ENCODE measurements around the gene FILIP1. TPM values are rescaled to one million over a fixed set of nuclear protein-coding genes. Genes with fewer than 3 reads are reported as not detected.

The FILIP1 gene
- total RNA-seq, 1 experiment from 2014 or later = not detected

DNA sequence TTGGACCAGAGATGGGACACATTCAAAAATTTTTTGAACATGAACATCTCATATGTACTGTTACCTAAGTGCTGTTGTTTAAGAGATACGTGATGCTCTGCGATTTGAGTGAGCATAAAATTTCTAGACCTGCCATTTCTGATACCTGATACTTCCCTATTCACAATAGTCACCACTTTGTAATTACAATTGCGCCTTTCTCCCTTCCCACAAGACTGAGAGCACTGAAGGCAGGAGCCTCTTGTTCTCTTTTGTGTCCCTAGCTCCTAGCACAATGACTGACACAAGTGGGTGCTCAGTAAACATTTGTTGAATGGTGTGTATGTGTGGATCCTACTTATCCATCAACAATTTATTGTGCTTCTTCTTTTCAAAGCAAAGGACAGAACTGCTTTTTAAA lies 116.2 kb downstream of the FILIP1 start:
- H2AFZ ChIP-seq (ENCODE audit: low read length) = no peak overlapping the region
- no peaks in the 10 kb centered on the region for H3F3A ChIP-seq (ENCODE audit: low read length, unreplicated experiment)
- H3K4me1 ChIP-seq (ENCODE audit: insufficient read depth, low read length) = no peaks in the 10 kb centered on the region
- CTCF ChIA-PET = no interaction called here
- H3K4me3 ChIP-seq (ENCODE audit: low read length) = no peak overlapping the region
- H3K36me3 ChIP-seq (ENCODE audit: low read depth, low read length) = no peaks in the 10 kb centered on the region
- TF ChIP-seq, protein P1, sequence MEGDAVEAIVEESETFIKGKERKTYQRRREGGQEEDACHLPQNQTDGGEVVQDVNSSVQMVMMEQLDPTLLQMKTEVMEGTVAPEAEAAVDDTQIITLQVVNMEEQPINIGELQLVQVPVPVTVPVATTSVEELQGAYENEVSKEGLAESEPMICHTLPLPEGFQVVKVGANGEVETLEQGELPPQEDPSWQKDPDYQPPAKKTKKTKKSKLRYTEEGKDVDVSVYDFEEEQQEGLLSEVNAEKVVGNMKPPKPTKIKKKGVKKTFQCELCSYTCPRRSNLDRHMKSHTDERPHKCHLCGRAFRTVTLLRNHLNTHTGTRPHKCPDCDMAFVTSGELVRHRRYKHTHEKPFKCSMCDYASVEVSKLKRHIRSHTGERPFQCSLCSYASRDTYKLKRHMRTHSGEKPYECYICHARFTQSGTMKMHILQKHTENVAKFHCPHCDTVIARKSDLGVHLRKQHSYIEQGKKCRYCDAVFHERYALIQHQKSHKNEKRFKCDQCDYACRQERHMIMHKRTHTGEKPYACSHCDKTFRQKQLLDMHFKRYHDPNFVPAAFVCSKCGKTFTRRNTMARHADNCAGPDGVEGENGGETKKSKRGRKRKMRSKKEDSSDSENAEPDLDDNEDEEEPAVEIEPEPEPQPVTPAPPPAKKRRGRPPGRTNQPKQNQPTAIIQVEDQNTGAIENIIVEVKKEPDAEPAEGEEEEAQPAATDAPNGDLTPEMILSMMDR (conservative IDR thresholded peaks at IDR 0.05; ENCODE audit: low read depth, low read length) = no peak
- no peak for TF ChIP-seq EZH2 (IDR thresholded peaks at IDR 0.05; ENCODE audit: low read length, unreplicated experiment)
- no peak for TF ChIP-seq EZH2phosphoT487 (IDR thresholded peaks at IDR 0.05; ENCODE audit: borderline replicate concordance, low read length)
- H3K9me2 ChIP-seq (replicated peaks; ENCODE audit: low read length) = no peaks in the 10 kb centered on the region
- H3K9ac ChIP-seq (ENCODE audit: low read length) = no peak overlapping the region
- H3K9me3 ChIP-seq (ENCODE audit: low read length) = no peaks in the 10 kb centered on the region
- H3K27ac ChIP-seq (ENCODE audit: low read length) = no peak overlapping the region
- intact Hi-C loops (cut with micrococcal nuclease) = no loop called here
- DNase-seq (no peak), ATAC-seq (no peak)
- H3K27me3 ChIP-seq (ENCODE audit: low read length) = no peaks in the 10 kb centered on the region
- H3K79me2 ChIP-seq (ENCODE audit: low read length) = no peaks in the 10 kb centered on the region
- BruUV-seq (replicated peaks) = no TSS peak
- POLR2A ChIA-PET (ENCODE audit: unreplicated experiment) = no interaction called here
- H3K4me2 ChIP-seq (ENCODE audit: low read length) = no peak overlapping the region
- no peaks in the 10 kb centered on the region for H4K20me1 ChIP-seq (ENCODE audit: low read length)

DNA sequence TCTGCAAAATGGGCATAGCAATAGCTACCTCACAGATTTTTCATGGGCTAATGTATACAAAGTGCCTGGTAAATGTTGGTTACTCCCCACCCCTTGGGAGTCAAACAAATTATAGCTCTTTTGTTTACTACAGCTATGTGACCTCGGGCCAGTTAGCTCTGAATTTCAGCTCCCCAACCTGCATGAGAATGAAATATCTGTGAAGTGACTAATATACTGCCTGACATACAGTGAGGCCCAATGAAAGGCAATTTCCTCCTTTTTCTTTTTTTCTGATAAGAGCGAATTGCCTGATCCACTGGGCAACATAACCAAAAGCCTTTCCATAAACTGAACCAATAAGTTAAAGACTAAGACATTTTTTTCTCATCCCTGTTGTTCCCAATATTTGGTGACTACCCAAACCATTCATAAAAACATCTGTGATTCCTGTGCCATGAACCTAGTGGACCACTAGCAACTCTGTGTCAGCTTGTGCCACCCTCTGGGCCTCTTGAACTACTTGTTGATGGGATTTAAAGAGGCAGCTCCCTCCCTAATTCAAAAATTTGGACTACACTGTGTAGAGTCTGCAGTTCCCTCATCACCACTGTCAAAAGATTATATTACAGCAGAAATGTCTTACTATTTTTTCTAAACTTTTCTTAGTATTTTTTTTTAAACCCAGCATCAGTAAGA lies 117.1 kb downstream of the FILIP1 start:
- H4K20me1 ChIP-seq (ENCODE audit: low read length) = no peaks in the 10 kb centered on the region
- POLR2A ChIA-PET (ENCODE audit: unreplicated experiment) = no interaction called here
- no peaks in the 10 kb centered on the region for H3K27me3 ChIP-seq (ENCODE audit: low read length)
- no peaks in the 10 kb centered on the region for H3K36me3 ChIP-seq (ENCODE audit: low read depth, low read length)
- ATAC-seq (0 out of 2 replicates have a peak, but pooled peaks have one; percentile 20), DNase-seq (peak; percentile 14)
- H3F3A ChIP-seq (ENCODE audit: low read length, unreplicated experiment) = no peaks in the 10 kb centered on the region
- no peak overlapping the region for H3K27ac ChIP-seq (ENCODE audit: low read length)
- no peak overlapping the region for H2AFZ ChIP-seq (ENCODE audit: low read length)
- H3K9ac ChIP-seq (ENCODE audit: low read length) = no peak overlapping the region
- CTCF ChIA-PET = no interaction called here
- no peaks in the 10 kb centered on the region for H3K9me2 ChIP-seq (replicated peaks; ENCODE audit: low read length)
- H3K4me1 ChIP-seq (ENCODE audit: insufficient read depth, low read length) = no peaks in the 10 kb centered on the region
- H3K9me3 ChIP-seq (ENCODE audit: low read length) = no peaks in the 10 kb centered on the region
- BruUV-seq (replicated peaks) = no TSS peak
- H3K79me2 ChIP-seq (ENCODE audit: low read length) = no peaks in the 10 kb centered on the region
- no peak overlapping the region for H3K4me2 ChIP-seq (ENCODE audit: low read length)
- TF ChIP-seq, protein P1 (conservative IDR thresholded peaks at IDR 0.05; ENCODE audit: low read depth, low read length) = no peak
- TF ChIP-seq EZH2phosphoT487 (IDR thresholded peaks at IDR 0.05; ENCODE audit: borderline replicate concordance, low read length) (no peak), EZH2 (IDR thresholded peaks at IDR 0.05; ENCODE audit: low read length, unreplicated experiment) (no peak)
- no peak overlapping the region for H3K4me3 ChIP-seq (ENCODE audit: low read length)
- intact Hi-C loops (cut with micrococcal nuclease) = no loop called here

DNA sequence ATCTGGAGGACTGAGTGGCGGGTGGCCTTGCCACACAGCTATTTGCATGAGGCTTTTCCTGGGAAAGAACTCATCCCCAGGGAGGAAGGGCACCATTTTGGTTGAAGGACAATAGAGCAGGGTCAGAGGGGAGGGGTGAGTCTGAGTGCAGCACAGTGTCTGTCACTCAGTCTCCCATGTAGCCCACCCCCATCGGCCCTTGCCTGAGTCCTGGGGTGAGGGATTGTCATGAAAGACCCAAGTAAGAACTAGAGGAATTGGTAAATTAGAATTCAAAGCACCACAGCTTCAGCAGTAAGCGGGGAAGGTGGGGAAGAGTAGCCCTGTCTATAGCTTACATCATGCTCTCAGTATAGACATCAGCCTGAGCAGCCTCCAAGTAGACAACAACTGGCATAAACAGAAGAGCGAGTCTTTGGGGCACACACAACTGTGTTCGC lies 118.6 kb downstream of the FILIP1 start:
- Histone ChIP-seq H3K4me3 (ENCODE audit: low read length) (no peak overlapping the region), H3K27ac (ENCODE audit: low read length) (no peak overlapping the region), H3K36me3 (ENCODE audit: low read depth, low read length) (no peaks in the 10 kb centered on the region), H3K9me3 (ENCODE audit: low read length) (no peaks in the 10 kb centered on the region), H4K20me1 (ENCODE audit: low read length) (no peaks in the 10 kb centered on the region), H3K9ac (ENCODE audit: low read length) (no peak overlapping the region), H3K27me3 (ENCODE audit: low read length) (no peaks in the 10 kb centered on the region), H2AFZ (ENCODE audit: low read length) (no peak overlapping the region), H3F3A (ENCODE audit: low read length, unreplicated experiment) (no peaks in the 10 kb centered on the region), H3K4me1 (ENCODE audit: insufficient read depth, low read length) (no peaks in the 10 kb centered on the region), H3K4me2 (ENCODE audit: low read length) (no peak overlapping the region), H3K79me2 (ENCODE audit: low read length) (no peaks in the 10 kb centered on the region), H3K9me2 (replicated peaks; ENCODE audit: low read length) (no peaks in the 10 kb centered on the region)
- TF ChIP-seq, protein P1 (conservative IDR thresholded peaks at IDR 0.05; ENCODE audit: low read depth, low read length) = no peak
- TF ChIP-seq EZH2 (IDR thresholded peaks at IDR 0.05; ENCODE audit: low read length, unreplicated experiment) (no peak), EZH2phosphoT487 (IDR thresholded peaks at IDR 0.05; ENCODE audit: borderline replicate concordance, low read length) (no peak)
- intact Hi-C loops (cut with micrococcal nuclease) = no loop called here
- CTCF ChIA-PET = no interaction called here
- ATAC-seq = no peak
- DNase-seq = no peak
- BruUV-seq (replicated peaks) = no TSS peak
- POLR2A ChIA-PET (ENCODE audit: unreplicated experiment) = no interaction called here
